Measurements from ENCODE around the gene TLE2. TPM values are rescaled to one million over a fixed set of nuclear protein-coding genes. Genes with fewer than 3 reads are reported as not detected.

The TLE2 gene
- total and polyA plus RNA-seq, 2 of the 4 experiments (the other 2 are of a cell fraction), result under 0.01 to 0.41 TPM

DNA sequence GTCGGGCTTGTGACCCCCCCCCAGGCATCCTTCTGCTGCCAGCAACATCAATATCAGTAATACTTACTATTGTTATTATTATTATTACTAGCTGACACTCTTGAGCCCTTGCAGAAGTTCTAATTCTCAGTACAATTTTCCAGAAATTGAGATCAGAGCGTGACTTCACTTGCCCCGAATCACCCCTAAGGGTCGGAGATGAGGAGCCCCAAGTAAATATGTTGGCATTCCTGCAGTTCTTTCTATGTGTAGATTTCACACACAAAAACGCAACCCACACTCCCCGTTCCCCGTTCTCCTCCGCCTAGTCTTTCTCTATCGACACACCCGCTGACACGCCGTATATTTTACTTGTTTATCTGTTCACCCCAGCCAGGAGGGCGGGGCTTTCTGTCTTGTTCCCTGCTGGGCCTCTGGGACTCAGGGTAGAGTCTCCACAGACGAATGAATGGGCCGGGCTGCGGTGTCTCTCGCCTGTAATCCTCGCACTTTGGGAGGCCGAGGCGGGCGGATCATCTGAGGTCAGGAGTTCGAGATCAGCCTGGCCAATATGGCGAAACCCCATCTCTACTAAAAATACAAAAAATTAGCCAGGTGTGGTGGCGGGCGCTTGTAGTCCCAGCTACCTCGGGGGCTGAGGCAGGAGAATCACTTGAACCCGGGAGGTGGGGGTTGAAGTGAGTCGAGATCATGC lies 18.6 kb upstream of the TLE2 start:
- Histone ChIP-seq H2AFZ (replicated peaks; ENCODE audit: low read length, poor library complexity) (peak overlapping the region; percentile 36), H2BK20ac (ENCODE audit: low read depth, low read length) (no peak overlapping the region), H3K9me3 (ENCODE audit: control insufficient read depth, insufficient read depth, low read length) (no peaks in the 10 kb centered on the region), H3K9me1 (ENCODE audit: insufficient read depth, low read length) (no peaks in the 10 kb centered on the region), H3K4me3 (ENCODE audit: insufficient read depth, low read depth, low read length) (peak overlapping the region; percentile 17), H4K5ac (ENCODE audit: low read depth, low read length) (no peak overlapping the region; the same call in 1 of the 2 replicates), H3K4me1 (ENCODE audit: control insufficient read depth, insufficient read depth, low read length) (no peaks in the 10 kb centered on the region), H3K79me1 (ENCODE audit: low read depth in 1 of 2, low read length in 2 of 2) (no peaks in the 10 kb centered on the region), H2AK5ac (ENCODE audit: low read depth, low read length) (no peak overlapping the region), H2BK5ac (ENCODE audit: low read depth, low read length, poor library complexity, severe bottlenecking) (no peak overlapping the region), H2BK15ac (ENCODE audit: low read depth, low read length) (no peak overlapping the region), H4K91ac (ENCODE audit: insufficient read depth, low read depth, low read length) (no peak overlapping the region), H3K56ac (ENCODE audit: extremely low read depth, insufficient read depth, low read length) (no peak overlapping the region), H4K8ac (ENCODE audit: low read depth in 2 of 2, low read length in 2 of 2) (no peak overlapping the region), H3K14ac (replicated peaks; ENCODE audit: low read depth, low read length) (no peak overlapping the region), H3K18ac (ENCODE audit: low read depth, low read length) (no peak overlapping the region), H3K4me2 (ENCODE audit: low read depth, low read length) (peak overlapping the region; percentile 55), H3K36me3 (ENCODE audit: control insufficient read depth, insufficient read depth, low read length) (no peaks in the 10 kb centered on the region), H2AK9ac (replicated peaks; ENCODE audit: low read depth, low read length, poor library complexity) (no peak overlapping the region), H3K9ac (ENCODE audit: low read depth, low read length) (no peak overlapping the region), H4K20me1 (ENCODE audit: insufficient read depth, low read length) (no peaks in the 10 kb centered on the region), H3K23ac (ENCODE audit: low read depth, low read length) (no peak overlapping the region), H2BK120ac (ENCODE audit: low read depth, low read length) (no peak overlapping the region), H3K27me3 (ENCODE audit: control insufficient read depth, insufficient read depth, low read length) (no peaks in the 10 kb centered on the region), H3K27ac (ENCODE audit: insufficient read depth, low read length) (no peak overlapping the region), H3K4ac (ENCODE audit: low read depth, low read length) (no peak overlapping the region)
- POLR2A ChIA-PET (ENCODE audit: unreplicated experiment), result interaction anchor here (0.7 kb wide), 1 partner anchor 91 kb away, joined by 10 read pairs; no protein-coding TSS in a partner anchor
- ATAC-seq (ENCODE audit: low read depth) (peak; percentile 97), DNase-seq (peak; percentile 63)
- no peak for TF ChIP-seq MXI1 (IDR thresholded peaks at IDR 0.05; ENCODE audit: borderline replicate concordance, low read depth, low read length)
- peak; percentile 41; the same call in 1 of the 2 replicates for TF ChIP-seq MAZ (IDR thresholded peaks at IDR 0.05; ENCODE audit: borderline replicate concordance, low read depth, low read length)
- dilution Hi-C loops (cut with HindIII; ENCODE audit: low sequenced_read_pairs, unreplicated experiment) (no loop called here), intact Hi-C loops (cut with micrococcal nuclease) (no loop called here), in situ Hi-C loops (cut with MboI; ENCODE audit: low sequenced_read_pairs) (no loop called here)
- no CpG with 5 or more reads among the region's 28 CpGs for WGBS, 2 experiments (ENCODE audit: extremely low coverage in 2 of 2, insufficient read length in 1 of 2)
- no TSS peak for BruUV-seq (replicated peaks)
- CTCF ChIA-PET, result no interaction called here
